ENCODE measurements around the gene PRPSAP2. TPM values are rescaled to one million over a fixed set of nuclear protein-coding genes. Genes with fewer than 3 reads are reported as not detected.

The PRPSAP2 gene
- total RNA-seq, 1 experiment from 2014 or later: 37.8 TPM

GRCh38 chr17:18978655-18979054 lies 120.7 kb downstream of the PRPSAP2 start:
- no TSS peak for BruUV-seq (replicated peaks)
- CTCF ChIA-PET: no interaction called here
- DNase-seq (ENCODE audit: low read depth, low spot score) (no peak), ATAC-seq (no peak)
- H3K27me3 ChIP-seq (ENCODE audit: insufficient read depth, low read length): no peaks in the 10 kb centered on the region
- H3K27ac ChIP-seq (ENCODE audit: low read depth, low read length): no peak overlapping the region; the same call in 1 of the 2 replicates
- TF ChIP-seq ZBTB33 (IDR thresholded peaks at IDR 0.05; ENCODE audit: extremely low read depth, insufficient replicate concordance, low read length) (no peak), MAX (IDR thresholded peaks at IDR 0.05) (no peak), RAD21 (IDR thresholded peaks at IDR 0.05; ENCODE audit: low read depth) (no peak), SIN3A (IDR thresholded peaks at IDR 0.05; ENCODE audit: low read depth) (no peak), TCF7L2 (IDR thresholded peaks at IDR 0.05; ENCODE audit: borderline replicate concordance, extremely low read depth, insufficient read depth, insufficient read length) (no peak), POLR2A (IDR thresholded peaks at IDR 0.05; ENCODE audit: borderline replicate concordance, extremely low read depth, insufficient read depth, insufficient read length) (no peak), EZH2 (IDR thresholded peaks at IDR 0.05) (no peak), YY1 (IDR thresholded peaks at IDR 0.05; ENCODE audit: extremely low read depth, insufficient replicate concordance, low read depth, low read length) (no peak), POLR2AphosphoS5 (IDR thresholded peaks at IDR 0.05; ENCODE audit: low read depth, low read length) (no peak), ZNF274 (IDR thresholded peaks at IDR 0.05; ENCODE audit: low read depth, low read length) (no peak), CEBPB (IDR thresholded peaks at IDR 0.05; ENCODE audit: low read depth) (no peak), EGR1 (IDR thresholded peaks at IDR 0.05; ENCODE audit: low read depth) (no peak), CBX3 (IDR thresholded peaks at IDR 0.05; ENCODE audit: low read depth) (no peak)
- no peak overlapping the region for H2AFZ ChIP-seq (ENCODE audit: low read depth, low read length, poor library complexity, severe bottlenecking)
- peaks cover 21% of the 10 kb centered on the region for H3K79me2 ChIP-seq (ENCODE audit: insufficient read depth, low read length)
- POLR2A ChIA-PET: no interaction called here
- H3K4me1 ChIP-seq (ENCODE audit: control insufficient read depth in 1 of 2, insufficient read depth in 2 of 2, low read length in 2 of 2): peaks cover 17 to 29% of the 10 kb centered on the region in 2 experiments
- no peaks in the 10 kb centered on the region for H3K9me3 ChIP-seq (ENCODE audit: control insufficient read depth in 1 of 2, insufficient read depth in 1 of 2, low read depth in 1 of 2, low read length in 2 of 2)
- no peaks in the 10 kb centered on the region for H4K20me1 ChIP-seq (ENCODE audit: insufficient read depth)
- RAD21 ChIA-PET (ENCODE audit: low non-redundant PET in 1 of 2, low total read pairs in 2 of 2, uncharacterized antibody in 2 of 2, unreplicated experiment in 2 of 2): no interaction called here
- peaks cover 18 to 24% of the 10 kb centered on the region in 2 experiments; a peak in 3 of 4 replicates for H3K36me3 ChIP-seq (ENCODE audit: control insufficient read depth in 1 of 2, insufficient read depth in 2 of 2, low read length in 2 of 2)
- intact Hi-C loops (cut with micrococcal nuclease): no loop called here
- H3K4me2 ChIP-seq (ENCODE audit: low read length): no peak overlapping the region
- H3K9ac ChIP-seq (ENCODE audit: low read length): no peak overlapping the region
- H3K9me2 ChIP-seq (ENCODE audit: insufficient read depth): no peaks in the 10 kb centered on the region
- H3K4me3 ChIP-seq (replicated peaks in 1 of 2; ENCODE audit: low read depth in 1 of 2, low read length in 2 of 2): no peak overlapping the region

Other genes starting within 250 kb of the PRPSAP2 start
- gene TBC1D28, start 213.7 kb upstream of the PRPSAP2 start, total RNA-seq (2021; ENCODE audit: unreplicated experiment): not detected
- gene FOXO3B, start 175.8 kb upstream of the PRPSAP2 start, total RNA-seq (2021; ENCODE audit: unreplicated experiment): 3.1 TPM
- gene FBXW10, start 114.1 kb upstream of the PRPSAP2 start, total RNA-seq (2021; ENCODE audit: unreplicated experiment): not detected
- 47.8 TPM for gene TVP23B, start 76.9 kb upstream of the PRPSAP2 start, total RNA-seq (2021; ENCODE audit: unreplicated experiment)
- not detected for gene SLC5A10, start 94.0 kb downstream of the PRPSAP2 start, total RNA-seq (2021; ENCODE audit: unreplicated experiment)
- 33.9 TPM for gene FAM83G, start 146.6 kb downstream of the PRPSAP2 start, total RNA-seq (2021; ENCODE audit: unreplicated experiment)
- gene GRAP, start 188.8 kb downstream of the PRPSAP2 start, total RNA-seq (2021; ENCODE audit: unreplicated experiment): 0.27 TPM

All from HCT116 (cell line).